Midbrain (tissue), 1 donor: ENCODE data around the gene SPIRE2.

Experiments
- DNase-seq: peaks from one replicate; lab custom pipeline; 2025; lab: John Stamatoyannopoulos, UW

SPIRE2 gene

DNA sequence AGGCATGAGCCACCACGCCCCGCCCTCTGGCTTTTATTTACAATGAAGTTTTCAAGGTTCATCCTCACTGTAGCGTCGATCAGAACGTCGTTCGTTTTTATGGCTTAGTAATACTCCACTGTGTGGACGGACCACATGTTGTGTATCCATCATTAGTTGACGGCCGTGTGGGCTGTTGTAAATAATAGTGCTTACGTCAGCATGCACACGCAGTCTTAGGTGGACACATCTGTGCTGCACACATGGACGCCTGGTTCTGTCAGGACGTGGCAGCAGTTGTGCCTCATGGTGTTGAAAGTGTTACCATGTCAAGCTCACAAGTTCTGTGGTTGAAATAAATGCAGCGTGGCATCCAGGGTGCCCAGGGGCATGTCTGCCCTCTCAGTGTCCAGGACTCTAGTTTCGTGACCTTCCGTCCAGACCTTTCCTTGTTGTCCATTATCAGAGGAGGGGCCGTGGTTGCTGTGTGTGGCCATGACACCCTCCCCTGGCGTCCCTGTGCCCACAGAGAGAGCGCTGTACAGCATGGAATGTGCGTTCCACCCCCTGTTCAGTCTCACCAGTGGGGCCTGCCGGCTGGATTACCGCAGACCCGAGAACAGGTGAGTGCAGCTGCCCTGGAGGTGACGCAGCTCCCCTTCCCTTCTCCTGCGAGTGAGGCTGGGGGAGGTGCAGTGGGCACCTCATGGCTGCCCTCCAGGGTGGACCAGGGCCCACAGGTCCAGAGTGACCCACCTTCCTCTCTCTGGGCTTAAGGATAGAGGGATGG is 67.4 kb downstream of the SPIRE2 start:
- no peak for DNase-seq

DNA sequence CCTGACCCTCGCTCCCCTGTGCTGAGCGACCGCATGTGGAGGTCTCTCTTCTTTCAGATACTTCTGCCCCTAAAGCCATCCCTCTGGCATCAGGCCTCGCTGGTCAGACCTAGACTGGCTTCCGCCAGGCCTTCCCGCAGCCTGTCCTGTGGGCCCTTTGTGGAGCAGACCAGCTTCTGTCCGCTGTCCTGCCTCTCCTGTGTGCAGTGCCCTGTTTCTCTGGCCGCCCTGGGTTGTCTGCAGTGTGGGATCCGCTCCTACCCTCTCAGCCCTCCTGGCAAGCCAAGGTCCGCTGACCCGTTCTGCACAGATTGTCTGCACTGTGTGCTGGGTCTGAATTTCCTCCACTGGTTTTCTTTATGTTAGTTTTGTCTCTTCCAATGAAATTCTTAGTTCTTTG is 68.9 kb downstream of the SPIRE2 start:
- DNase-seq: no peak

DNA sequence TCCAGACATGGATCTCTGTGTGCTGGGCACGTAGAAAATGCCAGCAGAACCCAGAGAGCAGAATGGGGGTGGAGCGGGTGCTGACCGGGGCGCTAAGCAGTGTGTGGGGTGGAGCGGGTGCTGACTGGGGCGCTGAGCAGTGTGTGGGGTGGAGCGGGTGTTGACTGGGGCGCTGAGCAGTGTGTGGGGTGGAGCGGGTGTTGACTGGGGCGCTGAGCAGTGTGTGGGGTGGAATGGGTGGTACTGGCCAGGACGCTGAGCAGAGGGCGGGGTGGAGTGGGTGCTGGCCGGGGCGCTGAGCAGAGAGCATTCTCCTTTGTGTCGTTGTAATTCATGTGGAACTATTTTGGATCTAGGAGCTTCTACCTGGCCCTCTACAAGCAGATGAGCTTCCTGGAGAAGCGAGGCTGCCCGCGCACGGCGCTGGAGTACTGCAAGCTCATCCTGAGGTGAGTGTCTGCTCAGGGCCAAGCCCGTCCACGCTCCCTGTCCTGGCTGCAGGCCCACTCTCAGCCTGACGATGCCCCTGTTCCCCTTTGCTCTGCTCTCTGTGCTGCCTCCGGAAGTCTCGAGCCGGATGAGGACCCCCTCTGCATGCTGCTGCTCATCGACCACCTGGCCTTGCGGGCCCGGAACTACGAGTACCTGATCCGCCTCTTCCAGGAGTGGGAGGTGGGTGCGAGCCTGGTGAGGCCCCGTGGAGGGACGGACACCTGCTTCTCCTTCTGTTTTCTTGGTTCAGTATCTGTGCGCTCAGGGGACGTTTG is 70.1 kb downstream of the SPIRE2 start:
- DNase-seq: no peak

DNA sequence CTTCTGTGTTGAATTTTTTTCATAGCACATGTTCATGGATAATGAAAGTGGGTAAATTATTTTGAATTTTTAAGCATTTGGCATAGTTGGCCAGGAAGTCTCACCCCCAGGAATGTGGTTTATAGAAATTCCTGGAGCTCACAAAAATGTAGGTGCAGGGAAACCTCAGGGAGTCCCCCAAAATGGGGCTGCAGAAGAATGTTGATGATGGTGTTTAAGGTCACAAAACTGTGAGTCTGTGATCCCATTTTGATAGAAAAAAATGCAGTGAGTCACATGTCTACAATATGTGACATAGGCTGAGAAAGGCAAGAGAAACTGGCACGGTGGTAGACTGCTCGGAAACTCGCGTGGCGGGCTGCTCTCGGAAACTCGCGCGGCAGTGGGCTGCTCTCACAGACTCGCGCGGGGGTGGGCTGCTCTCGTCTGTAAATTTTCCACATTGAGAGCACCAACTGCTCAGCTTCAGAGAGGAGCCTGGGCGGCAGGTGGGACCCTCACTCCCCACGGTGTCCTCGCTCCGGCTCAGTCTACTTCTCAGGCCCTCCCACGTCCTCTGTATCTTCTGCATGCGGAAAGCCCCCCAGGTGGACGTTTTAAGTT is 71.7 kb downstream of the SPIRE2 start:
- no peak for DNase-seq

DNA sequence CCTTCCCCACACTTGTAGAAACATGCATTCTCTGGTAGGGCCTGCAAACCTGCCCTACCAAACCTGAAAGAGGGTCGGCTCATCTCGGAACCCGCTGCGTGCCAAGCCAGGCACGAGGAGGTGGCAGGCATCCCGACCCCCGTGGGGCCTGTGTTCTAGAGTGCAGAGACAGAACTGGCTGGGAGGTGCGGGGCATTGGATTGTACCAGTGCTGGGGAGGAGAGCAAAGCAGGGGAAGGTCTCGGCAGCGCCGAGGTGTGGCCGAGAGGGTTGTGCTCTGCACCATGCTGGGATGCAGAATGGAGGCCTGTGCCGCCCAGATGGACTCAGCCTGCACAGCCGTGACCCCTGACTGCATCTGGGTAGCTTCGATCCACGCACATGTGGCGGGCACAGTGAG is 72.6 kb downstream of the SPIRE2 start:
- no peak for DNase-seq

DNA sequence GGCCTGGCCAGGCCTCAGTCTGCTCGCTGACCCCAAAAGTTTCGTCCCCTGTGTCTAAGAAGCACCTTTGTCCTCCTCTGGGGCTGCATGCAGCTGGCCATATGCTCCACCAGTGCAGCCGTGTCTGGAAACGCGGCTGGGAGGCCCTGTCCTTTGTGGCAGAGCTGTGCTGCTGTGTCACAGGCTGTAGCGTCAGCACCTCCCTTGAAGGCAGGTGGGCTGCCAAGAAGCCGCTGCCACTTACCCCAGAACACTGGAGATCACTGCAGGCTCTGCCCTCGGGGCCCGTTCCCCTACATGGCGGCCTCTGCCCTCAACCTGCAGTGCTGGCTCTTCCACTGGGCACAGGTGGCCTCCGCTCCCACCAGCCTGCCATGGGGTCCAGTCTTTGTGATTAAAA is 74.7 kb downstream of the SPIRE2 start:
- DNase-seq: no peak

- no peak for DNase-seq
Observed at GRCh38 chr16:89903908-89904515, 75.7 kb downstream of the SPIRE2 start.

DNA sequence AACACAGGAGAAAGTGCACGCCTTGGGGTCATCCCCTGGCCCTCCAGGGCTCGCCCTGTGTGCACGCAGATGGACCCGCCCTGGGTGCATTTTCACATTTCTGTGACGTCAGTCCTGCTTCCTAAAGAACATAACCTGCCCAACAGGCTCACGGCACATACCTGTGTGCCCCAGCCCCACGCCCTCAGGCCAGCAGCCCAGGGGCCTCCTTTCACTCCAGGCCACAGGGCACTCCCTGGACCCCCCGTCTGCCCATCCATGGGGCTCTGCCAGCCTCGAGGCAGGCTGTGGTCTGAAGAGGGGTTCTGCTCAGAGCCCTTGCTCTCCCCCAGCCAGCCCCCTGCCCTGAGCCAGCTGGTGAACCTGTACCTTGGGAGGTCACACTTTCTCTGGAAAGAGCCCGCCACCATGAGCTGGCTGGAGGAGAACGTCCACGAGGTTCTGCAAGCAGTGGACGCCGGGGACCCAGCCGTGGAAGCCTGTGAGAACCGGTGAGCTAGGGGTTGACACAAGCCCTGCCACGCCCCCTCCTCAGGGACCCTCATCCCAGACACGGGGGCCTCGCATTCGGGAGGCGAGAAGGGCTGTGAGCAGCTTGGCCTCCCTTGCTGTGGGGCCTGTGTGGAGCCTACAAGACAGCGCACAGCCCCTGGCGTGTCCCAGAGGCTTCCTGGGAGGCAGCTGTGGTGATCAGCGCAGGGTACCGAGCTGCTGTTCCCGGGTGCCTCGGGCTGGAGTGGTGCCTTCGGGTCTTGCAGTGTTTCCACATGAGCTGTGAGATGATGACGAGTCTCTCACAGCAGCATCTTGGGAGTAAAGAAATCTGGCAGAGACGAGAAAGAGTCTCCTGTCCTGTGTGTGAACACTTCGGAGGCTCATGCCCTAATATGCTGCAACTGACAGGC is 76.6 kb downstream of the SPIRE2 start:
- DNase-seq: no peak

- DNase-seq: no peak
Observed at GRCh38 chr16:89905511-89906139, 77.3 kb downstream of the SPIRE2 start.

DNA sequence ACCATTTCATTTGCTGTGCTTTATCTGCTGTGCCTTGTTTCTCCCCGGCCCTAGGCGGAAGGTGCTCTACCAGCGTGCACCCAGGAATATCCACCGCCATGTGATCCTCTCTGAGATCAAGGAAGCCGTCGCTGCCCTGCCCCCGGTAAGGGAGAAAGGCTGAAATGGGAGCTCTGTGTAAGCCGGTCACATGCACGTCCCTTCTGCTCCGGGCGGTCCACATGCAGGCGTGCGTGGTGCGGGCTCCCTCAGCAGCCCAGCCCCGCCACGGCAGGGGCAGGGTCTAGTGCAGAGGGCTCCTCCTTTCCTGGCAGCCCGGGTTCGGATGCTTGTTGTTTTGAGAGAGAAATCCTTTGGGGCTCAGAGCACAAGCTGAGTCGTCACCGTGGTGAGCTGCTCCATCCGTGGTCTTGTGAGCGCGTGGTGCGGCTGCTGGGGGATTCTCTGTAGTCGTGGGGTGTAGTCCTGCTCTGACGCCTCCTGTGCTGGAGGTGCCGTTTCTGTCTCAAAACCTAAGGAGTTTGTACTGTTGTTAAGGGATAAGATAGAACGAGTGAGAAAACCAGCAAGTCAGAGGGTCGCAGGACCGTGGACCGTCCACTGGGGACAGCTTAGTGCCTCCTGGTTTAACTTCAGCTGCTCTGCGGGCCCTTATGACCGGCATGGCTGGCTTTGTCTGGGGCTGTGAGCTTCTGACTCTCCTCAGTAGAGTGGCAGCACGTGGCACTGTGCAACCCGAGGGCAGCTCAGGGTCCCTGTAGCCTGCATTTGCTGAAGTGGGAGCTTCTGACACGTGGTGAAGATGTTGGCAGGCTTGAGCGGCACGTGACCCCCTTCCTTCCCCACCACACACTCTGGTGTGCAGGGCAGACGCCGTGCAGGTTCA is 78.1 kb downstream of the SPIRE2 start:
- DNase-seq: no peak

GRCh38 chr16:89907055-89907814 is 79.0 kb downstream of the SPIRE2 start:
- no peak for DNase-seq

GRCh38 chr16:89908236-89908635 is 80.0 kb downstream of the SPIRE2 start:
- no peak for DNase-seq

DNA sequence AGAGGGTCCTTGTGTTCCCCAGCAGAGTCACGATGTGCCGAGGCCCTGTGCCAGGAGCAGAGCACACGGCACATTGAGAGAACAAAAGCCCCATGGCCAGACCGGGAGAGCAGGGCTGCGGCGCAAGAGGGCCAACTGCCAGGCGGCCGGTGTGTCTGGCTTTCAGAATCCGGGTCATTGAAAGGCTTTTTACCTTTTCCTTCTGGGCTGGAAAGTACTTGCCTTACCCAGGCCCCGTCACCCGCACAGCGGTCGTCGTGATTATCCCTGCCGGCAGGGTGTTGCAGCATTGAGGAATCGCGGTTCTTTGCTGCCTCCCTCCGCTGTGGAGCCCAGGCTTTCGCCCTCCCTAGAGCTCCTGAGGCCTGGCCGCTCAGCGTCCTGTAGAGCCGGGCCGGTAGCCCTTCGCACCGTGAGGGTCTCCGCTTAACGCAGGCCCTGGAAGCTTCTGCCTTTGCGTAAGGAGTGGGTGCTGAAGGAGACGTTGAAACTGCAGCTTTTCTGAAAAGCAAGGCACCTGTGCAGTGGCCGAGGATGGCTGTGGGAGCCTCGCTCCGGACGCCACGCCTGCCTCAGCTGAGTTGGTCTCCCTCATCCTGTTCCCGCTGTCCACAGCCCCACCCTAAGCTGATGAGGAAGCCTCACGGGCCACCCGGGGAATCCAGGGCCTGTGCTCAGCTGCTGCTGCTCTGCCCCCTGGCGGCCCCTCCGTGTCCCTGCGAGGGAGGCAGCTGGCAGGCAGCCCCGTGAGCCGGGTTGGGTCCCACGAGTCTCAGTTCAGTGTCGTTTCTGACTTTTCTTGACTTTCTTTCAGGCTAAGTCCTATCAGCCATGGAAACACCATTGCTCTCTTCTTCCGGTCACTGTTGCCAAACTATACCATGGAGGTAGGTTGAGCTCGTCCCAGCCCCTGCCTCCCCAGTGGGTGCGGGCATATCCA is 81.8 kb downstream of the SPIRE2 start:
- DNase-seq: peak; percentile 80

DNA sequence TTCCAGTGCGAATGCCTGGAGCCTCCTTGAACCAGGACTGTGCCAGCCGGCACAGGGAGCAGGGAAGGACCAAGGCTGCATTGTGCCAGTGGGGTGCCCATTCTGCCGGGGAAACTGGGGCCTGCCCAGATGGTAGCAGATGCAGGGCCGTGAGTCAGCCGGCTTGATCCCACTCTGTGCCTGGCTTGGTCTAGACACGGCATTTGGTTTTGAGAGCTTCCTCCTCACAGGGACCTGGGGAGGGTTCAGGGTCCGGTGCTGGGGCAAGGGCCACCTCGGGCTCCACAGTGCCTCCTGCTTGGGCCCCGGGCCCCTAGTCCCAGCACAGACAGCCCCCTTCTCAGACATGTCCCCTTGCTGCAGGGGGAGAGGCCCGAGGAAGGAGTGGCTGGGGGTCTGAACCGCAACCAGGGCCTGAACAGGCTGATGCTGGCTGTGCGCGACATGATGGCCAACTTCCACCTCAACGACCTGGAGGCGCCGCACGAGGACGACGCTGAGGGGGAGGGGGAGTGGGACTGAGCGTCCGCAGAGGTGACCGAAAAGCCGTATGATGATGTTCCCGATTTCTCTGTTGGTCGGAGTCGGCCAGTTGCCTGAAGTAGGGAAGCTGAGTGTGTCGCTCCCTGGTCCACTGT is 82.6 kb downstream of the SPIRE2 start:
- DNase-seq: no peak

DNA sequence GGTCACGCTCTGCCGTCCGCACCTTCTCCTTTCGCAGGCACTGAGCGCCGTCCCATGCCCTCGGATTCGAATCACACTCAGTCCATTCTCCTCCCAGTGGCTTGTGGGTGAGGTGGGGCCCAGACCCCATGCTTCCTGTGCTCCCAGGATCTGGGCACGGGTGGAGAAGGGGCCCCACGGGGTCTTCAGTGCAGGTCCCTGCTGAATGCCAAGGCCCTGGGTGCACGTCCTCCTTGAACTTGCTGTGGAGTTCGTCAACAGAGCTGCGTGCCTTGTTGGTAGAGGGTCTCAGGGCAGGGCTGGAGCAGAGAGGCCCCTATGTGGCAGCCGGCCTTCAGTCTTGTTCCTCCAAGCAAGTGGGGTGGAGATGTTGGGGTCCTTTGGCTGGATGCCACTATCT is 83.1 kb downstream of the SPIRE2 start:
- DNase-seq: no peak

GRCh38 chr16:89912143-89912542 is 83.9 kb downstream of the SPIRE2 start:
- DNase-seq: no peak

- DNase-seq: no peak
Observed at GRCh38 chr16:89912627-89913026, 84.4 kb downstream of the SPIRE2 start.
